ENCODE measurements around the gene SHC1.

DNA sequence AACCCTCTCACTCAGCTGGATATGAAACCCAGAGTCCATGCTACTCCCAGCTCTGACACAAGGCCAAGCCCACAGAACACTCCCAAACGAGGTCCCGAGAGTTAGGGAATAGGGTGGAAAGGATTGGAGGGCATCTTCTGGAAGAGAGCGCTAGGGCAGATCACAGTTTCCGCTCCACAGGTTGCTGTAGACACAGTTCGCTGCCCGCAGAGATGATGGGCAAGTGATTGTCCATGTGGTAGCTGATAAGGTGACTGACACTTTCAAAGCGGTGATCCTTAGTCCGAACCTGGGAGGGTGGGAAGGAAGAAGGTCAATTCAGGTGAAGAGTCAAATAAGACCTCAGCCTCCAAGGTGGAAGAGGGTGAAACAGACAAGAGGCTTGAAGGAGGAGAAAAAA lies 6.9 kb downstream of the SHC1 start:
- TF ChIP-seq CTCF (IDR thresholded peaks at IDR 0.05) = no peak
- TF ChIP-seq POLR2A (IDR thresholded peaks at IDR 0.05) = no peak

Measured in right lobe of liver (tissue), 4 donors.